ENCODE data around the gene POP4. TPM values are rescaled to one million over a fixed set of nuclear protein-coding genes. Genes with fewer than 3 reads are reported as not detected.

The POP4 gene
- total and polyA plus RNA-seq, 9 of the 15 experiments (the other 6 are each of a cell fraction or from before 2014, with no cell fraction given) = 42.1 to 128 (median 99.0) TPM

DNA sequence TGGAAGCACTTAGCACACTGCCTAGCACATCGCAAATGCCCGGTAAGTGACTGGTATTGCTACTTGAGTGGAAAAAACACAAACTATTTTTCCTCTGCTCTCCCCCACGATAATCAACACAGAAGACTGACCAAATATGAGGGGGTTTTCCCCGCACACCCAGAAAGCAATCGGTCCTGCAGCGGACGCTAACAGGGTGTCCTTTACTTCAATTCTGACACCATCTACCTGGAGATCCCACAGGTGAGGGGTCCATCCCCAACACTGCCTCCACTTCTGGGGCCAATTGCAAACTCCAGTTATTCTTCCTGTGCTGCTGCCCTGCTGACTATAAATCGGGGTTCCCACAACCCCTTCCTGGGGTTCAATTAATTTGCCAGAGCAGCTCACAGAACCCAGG is 33.0 kb downstream of the POP4 start (continued):
- TF ChIP-seq, protein P1, sequence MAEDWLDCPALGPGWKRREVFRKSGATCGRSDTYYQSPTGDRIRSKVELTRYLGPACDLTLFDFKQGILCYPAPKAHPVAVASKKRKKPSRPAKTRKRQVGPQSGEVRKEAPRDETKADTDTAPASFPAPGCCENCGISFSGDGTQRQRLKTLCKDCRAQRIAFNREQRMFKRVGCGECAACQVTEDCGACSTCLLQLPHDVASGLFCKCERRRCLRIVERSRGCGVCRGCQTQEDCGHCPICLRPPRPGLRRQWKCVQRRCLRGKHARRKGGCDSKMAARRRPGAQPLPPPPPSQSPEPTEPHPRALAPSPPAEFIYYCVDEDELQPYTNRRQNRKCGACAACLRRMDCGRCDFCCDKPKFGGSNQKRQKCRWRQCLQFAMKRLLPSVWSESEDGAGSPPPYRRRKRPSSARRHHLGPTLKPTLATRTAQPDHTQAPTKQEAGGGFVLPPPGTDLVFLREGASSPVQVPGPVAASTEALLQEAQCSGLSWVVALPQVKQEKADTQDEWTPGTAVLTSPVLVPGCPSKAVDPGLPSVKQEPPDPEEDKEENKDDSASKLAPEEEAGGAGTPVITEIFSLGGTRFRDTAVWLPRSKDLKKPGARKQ (CRISPR knock-in tag; IDR thresholded peaks at IDR 0.05) = no peak
- TF ChIP-seq, protein P2, sequence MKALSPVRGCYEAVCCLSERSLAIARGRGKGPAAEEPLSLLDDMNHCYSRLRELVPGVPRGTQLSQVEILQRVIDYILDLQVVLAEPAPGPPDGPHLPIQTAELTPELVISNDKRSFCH (CRISPR knock-in tag; IDR thresholded peaks at IDR 0.05) = no peak
- TF ChIP-seq, protein P2 (tag; IDR thresholded peaks at IDR 0.05) = no peak
- TF ChIP-seq ZNF197 (CRISPR knock-in tag; IDR thresholded peaks at IDR 0.05; ENCODE audit: low read depth) = no peak
- no peak for TF ChIP-seq GABPA (tag; conservative IDR thresholded peaks at IDR 0.05; ENCODE audit: low read depth)
- TF ChIP-seq, protein P3, sequence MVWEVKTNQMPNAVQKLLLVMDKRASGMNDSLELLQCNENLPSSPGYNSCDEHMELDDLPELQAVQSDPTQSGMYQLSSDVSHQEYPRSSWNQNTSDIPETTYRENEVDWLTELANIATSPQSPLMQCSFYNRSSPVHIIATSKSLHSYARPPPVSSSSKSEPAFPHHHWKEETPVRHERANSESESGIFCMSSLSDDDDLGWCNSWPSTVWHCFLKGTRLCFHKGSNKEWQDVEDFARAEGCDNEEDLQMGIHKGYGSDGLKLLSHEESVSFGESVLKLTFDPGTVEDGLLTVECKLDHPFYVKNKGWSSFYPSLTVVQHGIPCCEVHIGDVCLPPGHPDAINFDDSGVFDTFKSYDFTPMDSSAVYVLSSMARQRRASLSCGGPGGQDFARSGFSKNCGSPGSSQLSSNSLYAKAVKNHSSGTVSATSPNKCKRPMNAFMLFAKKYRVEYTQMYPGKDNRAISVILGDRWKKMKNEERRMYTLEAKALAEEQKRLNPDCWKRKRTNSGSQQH (CRISPR knock-in tag; IDR thresholded peaks at IDR 0.05) = no peak
- TF ChIP-seq, protein P4, sequence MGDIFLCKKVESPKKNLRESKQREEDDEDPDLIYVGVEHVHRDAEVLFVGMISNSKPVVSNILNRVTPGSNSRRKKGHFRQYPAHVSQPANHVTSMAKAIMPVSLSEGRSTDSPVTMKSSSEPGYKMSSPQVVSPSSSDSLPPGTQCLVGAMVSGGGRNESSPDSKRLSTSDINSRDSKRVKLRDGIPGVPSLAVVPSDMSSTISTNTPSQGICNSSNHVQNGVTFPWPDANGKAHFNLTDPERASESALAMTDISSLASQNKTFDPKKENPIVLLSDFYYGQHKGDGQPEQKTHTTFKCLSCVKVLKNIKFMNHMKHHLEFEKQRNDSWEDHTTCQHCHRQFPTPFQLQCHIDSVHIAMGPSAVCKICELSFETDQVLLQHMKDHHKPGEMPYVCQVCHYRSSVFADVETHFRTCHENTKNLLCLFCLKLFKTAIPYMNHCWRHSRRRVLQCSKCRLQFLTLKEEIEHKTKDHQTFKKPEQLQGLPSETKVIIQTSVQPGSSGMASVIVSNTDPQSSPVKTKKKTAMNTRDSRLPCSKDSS (IDR thresholded peaks at IDR 0.05; ENCODE audit: low read depth, partially characterized antibody) = no peak
- TF ChIP-seq, protein P5, sequence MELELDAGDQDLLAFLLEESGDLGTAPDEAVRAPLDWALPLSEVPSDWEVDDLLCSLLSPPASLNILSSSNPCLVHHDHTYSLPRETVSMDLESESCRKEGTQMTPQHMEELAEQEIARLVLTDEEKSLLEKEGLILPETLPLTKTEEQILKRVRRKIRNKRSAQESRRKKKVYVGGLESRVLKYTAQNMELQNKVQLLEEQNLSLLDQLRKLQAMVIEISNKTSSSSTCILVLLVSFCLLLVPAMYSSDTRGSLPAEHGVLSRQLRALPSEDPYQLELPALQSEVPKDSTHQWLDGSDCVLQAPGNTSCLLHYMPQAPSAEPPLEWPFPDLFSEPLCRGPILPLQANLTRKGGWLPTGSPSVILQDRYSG (tag; conservative IDR thresholded peaks at IDR 0.05; ENCODE audit: low read depth) = no peak

Measured in K562 (cell line).